Endothelial cell of umbilical vein (primary cell): Measurements from ENCODE around the gene RAN.

Source experiments
- EZH2 ChIP-seq: IDR thresholded peaks from 2 replicates; pipeline ENCODE4 v1.6.1; 2012; ENCODE audit warnings: borderline replicate concordance, low read depth, mild to moderate bottlenecking, moderate library complexity, low read length, inconsistent platforms; ENCODE audit not compliant: severe bottlenecking
- FOS ChIP-seq: IDR thresholded peaks from 2 replicates; pipeline ENCODE4 v1.6.1; 2011; ENCODE audit warnings: mild to moderate bottlenecking, low read length, moderate library complexity, borderline replicate concordance; ENCODE audit not compliant: insufficient read depth
- GATA2 ChIP-seq: IDR thresholded peaks from 2 replicates; pipeline ENCODE4 v1.7.0; 2011; ENCODE audit warnings: low read depth, mild to moderate bottlenecking, moderate library complexity, mixed read lengths, low read length; ENCODE audit not compliant: insufficient read length, insufficient read depth
- JUN ChIP-seq: IDR thresholded peaks from 2 replicates; pipeline ENCODE4 v1.6.1; 2011; ENCODE audit warnings: borderline replicate concordance, low read depth; ENCODE audit not compliant: insufficient read length, insufficient read depth
- MAX ChIP-seq: IDR thresholded peaks from 2 replicates; pipeline ENCODE4 v1.6.1; 2011; ENCODE audit not compliant: insufficient read depth, insufficient read length
- MYC ChIP-seq: IDR thresholded peaks from one replicate; pipeline ENCODE4 v1.6.1; 2011; ENCODE audit warnings: mild to moderate bottlenecking, low read depth, low read length
- POLR2A ChIP-seq: IDR thresholded peaks from 2 replicates; pipeline ENCODE4 v1.6.1; 2012; ENCODE audit warnings: low read depth, mild to moderate bottlenecking, control low read depth, low read length
- POLR2AphosphoS5 ChIP-seq: IDR thresholded peaks from 2 replicates; pipeline ENCODE4 v1.6.1; 2012; ENCODE audit warnings: low read depth, mild to moderate bottlenecking, control low read depth, low read length, moderate library complexity; ENCODE audit not compliant: insufficient read depth
- TF ChIP-seq, protein P1 (sequence below), 2 donors: IDR thresholded peaks; 1 replicate in 1 of 2; 2 replicates in 1 of 2; pipeline ENCODE4 v1.5.1; 2011; ENCODE audit warnings: low read length in 2 of 2, mild to moderate bottlenecking in 2 of 2, moderate library complexity in 2 of 2, control low read depth in 1 of 2, inconsistent platforms in 1 of 2, low read depth in 1 of 2; ENCODE audit not compliant: insufficient read depth in 1 of 2; ENCODE audit errors: extremely low read depth in 1 of 2

- TF ChIP-seq, protein P1, sequence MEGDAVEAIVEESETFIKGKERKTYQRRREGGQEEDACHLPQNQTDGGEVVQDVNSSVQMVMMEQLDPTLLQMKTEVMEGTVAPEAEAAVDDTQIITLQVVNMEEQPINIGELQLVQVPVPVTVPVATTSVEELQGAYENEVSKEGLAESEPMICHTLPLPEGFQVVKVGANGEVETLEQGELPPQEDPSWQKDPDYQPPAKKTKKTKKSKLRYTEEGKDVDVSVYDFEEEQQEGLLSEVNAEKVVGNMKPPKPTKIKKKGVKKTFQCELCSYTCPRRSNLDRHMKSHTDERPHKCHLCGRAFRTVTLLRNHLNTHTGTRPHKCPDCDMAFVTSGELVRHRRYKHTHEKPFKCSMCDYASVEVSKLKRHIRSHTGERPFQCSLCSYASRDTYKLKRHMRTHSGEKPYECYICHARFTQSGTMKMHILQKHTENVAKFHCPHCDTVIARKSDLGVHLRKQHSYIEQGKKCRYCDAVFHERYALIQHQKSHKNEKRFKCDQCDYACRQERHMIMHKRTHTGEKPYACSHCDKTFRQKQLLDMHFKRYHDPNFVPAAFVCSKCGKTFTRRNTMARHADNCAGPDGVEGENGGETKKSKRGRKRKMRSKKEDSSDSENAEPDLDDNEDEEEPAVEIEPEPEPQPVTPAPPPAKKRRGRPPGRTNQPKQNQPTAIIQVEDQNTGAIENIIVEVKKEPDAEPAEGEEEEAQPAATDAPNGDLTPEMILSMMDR (IDR thresholded peaks at IDR 0.05; ENCODE audit: extremely low read depth in 1 of 2, insufficient read depth in 1 of 2, low read depth in 1 of 2, low read length in 2 of 2) = no peak
- no peak for TF ChIP-seq POLR2AphosphoS5
- TF ChIP-seq POLR2A = no peak
- TF ChIP-seq MYC = no peak
- TF ChIP-seq EZH2 = no peak
- TF ChIP-seq MAX = no peak
- no peak for TF ChIP-seq FOS
- no peak for TF ChIP-seq GATA2
- TF ChIP-seq JUN = no peak
Measured at GRCh38 chr12:130879212-130879686, 7.4 kb downstream of the RAN start.
